Measurements from ENCODE around the gene NLK.
A peak's percentile ranks its signal among the peaks of the same experiment; 100 is the strongest.
"Not testable (repeated sequence)": the region's sequence is repeated elsewhere in the genome, so short reads cannot be mapped to it uniquely, and the experiment has no call there.

The NLK gene

DNA sequence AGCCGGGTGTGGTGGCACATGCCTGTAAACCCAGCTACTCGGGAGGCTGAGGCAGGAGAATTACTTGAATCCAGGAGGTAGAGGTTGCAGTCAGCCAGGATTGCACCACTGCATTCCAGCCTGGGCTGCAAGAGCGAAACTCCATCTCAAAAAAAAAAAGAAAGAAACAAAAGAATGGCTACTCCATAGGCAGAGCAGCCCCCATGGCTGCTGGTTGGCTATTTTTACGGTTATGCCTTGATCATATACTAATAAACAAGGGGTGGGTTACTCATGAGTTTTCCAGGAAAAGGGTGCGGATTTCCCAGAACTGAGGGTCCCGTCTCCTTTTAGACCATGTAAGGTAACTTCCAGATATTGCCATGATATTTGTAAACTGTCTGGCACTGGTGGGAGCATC, 200.3 kb downstream of the NLK start:
- TF ChIP-seq, protein P1, sequence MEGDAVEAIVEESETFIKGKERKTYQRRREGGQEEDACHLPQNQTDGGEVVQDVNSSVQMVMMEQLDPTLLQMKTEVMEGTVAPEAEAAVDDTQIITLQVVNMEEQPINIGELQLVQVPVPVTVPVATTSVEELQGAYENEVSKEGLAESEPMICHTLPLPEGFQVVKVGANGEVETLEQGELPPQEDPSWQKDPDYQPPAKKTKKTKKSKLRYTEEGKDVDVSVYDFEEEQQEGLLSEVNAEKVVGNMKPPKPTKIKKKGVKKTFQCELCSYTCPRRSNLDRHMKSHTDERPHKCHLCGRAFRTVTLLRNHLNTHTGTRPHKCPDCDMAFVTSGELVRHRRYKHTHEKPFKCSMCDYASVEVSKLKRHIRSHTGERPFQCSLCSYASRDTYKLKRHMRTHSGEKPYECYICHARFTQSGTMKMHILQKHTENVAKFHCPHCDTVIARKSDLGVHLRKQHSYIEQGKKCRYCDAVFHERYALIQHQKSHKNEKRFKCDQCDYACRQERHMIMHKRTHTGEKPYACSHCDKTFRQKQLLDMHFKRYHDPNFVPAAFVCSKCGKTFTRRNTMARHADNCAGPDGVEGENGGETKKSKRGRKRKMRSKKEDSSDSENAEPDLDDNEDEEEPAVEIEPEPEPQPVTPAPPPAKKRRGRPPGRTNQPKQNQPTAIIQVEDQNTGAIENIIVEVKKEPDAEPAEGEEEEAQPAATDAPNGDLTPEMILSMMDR (conservative IDR thresholded peaks at IDR 0.05; ENCODE audit: low read depth, low read length): no peak
- DNase-seq (ENCODE audit: low read depth): peak; percentile 34
- no peak overlapping the region for H3K4me3 ChIP-seq (ENCODE audit: low read depth, low read length)

DNA sequence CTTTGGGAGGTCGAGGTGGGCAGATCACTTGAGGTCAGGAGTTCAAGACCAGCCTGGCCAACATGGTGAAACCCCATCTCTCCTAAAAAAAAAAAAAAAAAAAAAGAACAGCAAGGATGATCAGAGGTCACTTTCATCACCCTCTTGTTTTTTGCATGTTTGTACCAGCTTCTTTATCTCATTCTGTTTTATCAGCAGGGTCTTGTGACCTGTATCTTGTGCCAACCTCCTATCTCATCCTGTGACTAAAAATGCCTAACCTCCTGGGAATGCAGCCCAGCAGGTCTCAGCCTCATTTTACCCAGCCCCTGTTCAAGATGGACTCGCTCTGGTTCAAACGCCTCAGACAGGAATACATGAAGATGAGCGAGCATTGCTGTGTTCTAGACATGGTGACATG, 200.8 kb downstream of the NLK start:
- H3K4me3 ChIP-seq (ENCODE audit: low read depth, low read length); DNase-seq (ENCODE audit: low read depth): not testable (repeated sequence)

DNA sequence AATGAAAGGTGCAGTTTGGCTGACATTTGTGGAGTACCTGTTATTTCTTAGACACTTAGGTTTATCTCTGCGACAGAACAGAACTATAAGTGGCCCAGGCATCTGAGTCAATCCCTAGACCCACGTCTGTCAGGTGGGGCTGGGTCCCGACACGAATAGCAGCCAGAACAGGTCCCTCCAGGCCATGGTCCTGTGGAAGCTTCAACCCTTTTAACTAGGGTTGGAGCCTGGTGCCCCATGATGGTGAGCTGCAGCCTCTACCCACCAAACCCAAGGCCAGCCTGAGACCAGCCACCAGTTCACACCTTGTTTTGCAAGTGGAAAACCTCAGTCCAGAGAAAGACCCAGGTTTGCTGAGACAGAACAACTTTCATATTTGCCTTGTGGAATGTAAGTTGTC, 202.0 kb downstream of the NLK start:
- no peak for DNase-seq (ENCODE audit: low read depth)
- TF ChIP-seq, protein P1 (conservative IDR thresholded peaks at IDR 0.05; ENCODE audit: low read depth, low read length): no peak
- H3K4me3 ChIP-seq (ENCODE audit: low read depth, low read length): no peak overlapping the region

Measured in choroid plexus epithelial cell (primary cell).